Fibroblast of lung (primary cell): ENCODE measurements around the gene TPPP3.

ENCODE experiments used
- EZH2 ChIP-seq: IDR thresholded peaks from 2 replicates; pipeline ENCODE4 v1.5.1; 2012; ENCODE audit warnings: low read length, control low read depth, mild to moderate bottlenecking; ENCODE audit errors: missing control alignments
- TF ChIP-seq, protein P1 (sequence below), 2 donors: IDR thresholded peaks in 1 of 2; conservative IDR thresholded peaks in 1 of 2; 1 replicate in 1 of 2; 2 replicates in 1 of 2; pipeline ENCODE4 v1.5.1; 2011 to 2012; ENCODE audit warnings: low read length in 2 of 2, control low read depth in 1 of 2, inconsistent platforms in 1 of 2, low read depth in 1 of 2, mild to moderate bottlenecking in 1 of 2

DNA sequence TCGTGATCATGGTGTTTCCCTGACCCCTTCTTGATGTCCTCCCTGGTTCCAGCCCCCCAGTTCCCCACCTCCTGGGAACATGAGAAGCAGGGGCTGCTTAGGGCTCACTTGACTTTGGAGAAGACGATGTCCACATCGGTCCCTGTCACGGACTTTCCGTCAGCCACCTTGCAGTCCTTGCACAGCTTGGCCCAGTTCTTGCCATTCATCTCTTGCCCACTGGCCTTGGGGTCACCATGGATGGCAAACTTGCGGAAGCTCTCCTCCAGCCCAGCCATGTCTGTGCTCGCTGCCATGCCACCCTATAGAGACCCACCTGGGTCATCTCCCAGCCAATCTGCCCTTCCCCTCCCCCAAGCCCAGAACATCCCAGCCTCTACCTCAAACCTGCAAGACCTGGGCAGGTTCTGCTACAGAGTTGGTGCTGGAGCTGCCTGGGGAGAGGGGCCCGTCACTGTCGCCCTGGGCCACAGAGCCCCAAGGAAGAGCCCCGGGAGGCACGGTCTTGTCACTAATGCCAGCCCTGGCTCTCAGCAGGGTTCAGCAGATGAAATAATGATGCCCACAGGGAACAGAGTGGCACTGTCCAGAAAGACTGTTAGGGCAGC lies 2.4 kb downstream of the TPPP3 start:
- TF ChIP-seq, protein P1, sequence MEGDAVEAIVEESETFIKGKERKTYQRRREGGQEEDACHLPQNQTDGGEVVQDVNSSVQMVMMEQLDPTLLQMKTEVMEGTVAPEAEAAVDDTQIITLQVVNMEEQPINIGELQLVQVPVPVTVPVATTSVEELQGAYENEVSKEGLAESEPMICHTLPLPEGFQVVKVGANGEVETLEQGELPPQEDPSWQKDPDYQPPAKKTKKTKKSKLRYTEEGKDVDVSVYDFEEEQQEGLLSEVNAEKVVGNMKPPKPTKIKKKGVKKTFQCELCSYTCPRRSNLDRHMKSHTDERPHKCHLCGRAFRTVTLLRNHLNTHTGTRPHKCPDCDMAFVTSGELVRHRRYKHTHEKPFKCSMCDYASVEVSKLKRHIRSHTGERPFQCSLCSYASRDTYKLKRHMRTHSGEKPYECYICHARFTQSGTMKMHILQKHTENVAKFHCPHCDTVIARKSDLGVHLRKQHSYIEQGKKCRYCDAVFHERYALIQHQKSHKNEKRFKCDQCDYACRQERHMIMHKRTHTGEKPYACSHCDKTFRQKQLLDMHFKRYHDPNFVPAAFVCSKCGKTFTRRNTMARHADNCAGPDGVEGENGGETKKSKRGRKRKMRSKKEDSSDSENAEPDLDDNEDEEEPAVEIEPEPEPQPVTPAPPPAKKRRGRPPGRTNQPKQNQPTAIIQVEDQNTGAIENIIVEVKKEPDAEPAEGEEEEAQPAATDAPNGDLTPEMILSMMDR (conservative IDR thresholded peaks at IDR 0.05 in 1 of 2, IDR thresholded peaks at IDR 0.05 in 1 of 2; ENCODE audit: low read depth in 1 of 2, low read length in 2 of 2): no peak
- no peak for TF ChIP-seq EZH2
